ENCODE measurements around the gene BDH1.

The BDH1 gene

GRCh38 chr3:197485143-197485542 lies 70.6 kb downstream of the BDH1 start:
- Histone ChIP-seq H4K5ac (ENCODE audit: low read length) (no peak overlapping the region), H3K79me1 (ENCODE audit: low read length) (no peaks in the 10 kb centered on the region), H3K56ac (ENCODE audit: low read length) (no peak overlapping the region), H3K4me2 (ENCODE audit: low read length) (no peak overlapping the region), H3K36me3 (ENCODE audit: control insufficient read depth, insufficient read depth, low read length) (no peaks in the 10 kb centered on the region), H3K4me1 (ENCODE audit: control insufficient read depth, low read depth, low read length) (peaks cover 7% of the 10 kb centered on the region), H3K4ac (ENCODE audit: low read depth, low read length) (no peak overlapping the region), H3K27ac (ENCODE audit: low read depth, low read length) (no peak overlapping the region), H3K79me2 (ENCODE audit: control insufficient read depth, insufficient read depth, low read length) (no peaks in the 10 kb centered on the region), H4K8ac (ENCODE audit: low read depth, low read length) (no peak overlapping the region), H2AK5ac (ENCODE audit: low read length) (no peak overlapping the region), H3K4me3 (ENCODE audit: low read length) (no peak overlapping the region), H3K9ac (ENCODE audit: low read length) (no peak overlapping the region), H3K23ac (ENCODE audit: low read length) (no peak overlapping the region), H2BK120ac (ENCODE audit: low read depth, low read length) (no peak overlapping the region), H3K18ac (ENCODE audit: low read length) (no peak overlapping the region), H2BK5ac (ENCODE audit: low read length) (no peak overlapping the region), H3K27me3 (ENCODE audit: insufficient read depth, low read length, poor library complexity) (no peaks in the 10 kb centered on the region), H2BK15ac (replicated peaks; ENCODE audit: low read depth) (no peak overlapping the region)
- WGBS (ENCODE audit: extremely low coverage, insufficient coverage, low lambda C conversion rate), result no CpG with 5 or more reads among the region's 5 CpGs
- no peak for DNase-seq

DNA sequence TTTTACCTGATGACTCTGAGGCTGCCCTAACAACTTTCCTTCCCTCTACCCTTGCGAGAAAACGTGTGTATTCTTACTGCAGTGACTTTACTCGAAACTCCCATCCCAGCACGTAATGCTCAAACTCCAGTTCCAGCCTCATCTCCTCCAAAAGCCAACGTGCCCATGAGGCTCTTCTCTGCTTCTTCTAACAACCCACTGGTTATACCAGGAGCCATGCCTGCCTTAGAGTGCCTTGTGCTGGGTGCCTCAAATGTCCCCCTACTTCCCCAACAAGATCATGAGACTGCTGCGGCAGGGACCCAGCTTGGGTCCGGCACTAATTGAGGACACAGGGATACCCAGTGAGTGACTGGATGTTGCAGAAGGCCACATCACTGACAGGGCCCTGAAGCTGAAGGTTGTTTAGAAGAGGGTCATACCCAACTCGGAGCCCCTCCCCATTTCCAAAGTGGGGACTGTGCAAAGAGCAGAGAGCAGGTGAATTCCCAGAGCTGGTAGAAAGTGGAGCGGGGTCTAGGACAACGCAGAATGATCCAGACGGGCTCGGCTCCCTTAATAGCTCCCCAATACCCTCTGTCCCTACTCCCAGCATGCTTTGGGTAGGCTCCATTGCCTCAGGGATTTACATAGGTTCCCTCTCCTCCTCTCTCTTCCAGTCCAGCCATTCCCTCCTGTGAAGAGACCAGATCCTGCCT lies 71.4 kb downstream of the BDH1 start:
- no peaks in the 10 kb centered on the region for H3K36me3 ChIP-seq (ENCODE audit: control insufficient read depth, insufficient read depth, low read length)
- H3K4me3 ChIP-seq (ENCODE audit: low read length), result no peak overlapping the region
- no peak overlapping the region for H3K18ac ChIP-seq (ENCODE audit: low read length)
- WGBS (ENCODE audit: extremely low coverage, insufficient coverage, low lambda C conversion rate), result no CpG with 5 or more reads among the region's 12 CpGs
- no peak overlapping the region for H4K8ac ChIP-seq (ENCODE audit: low read depth, low read length)
- no peak overlapping the region for H3K23ac ChIP-seq (ENCODE audit: low read length)
- H3K27ac ChIP-seq (ENCODE audit: low read depth, low read length), result no peak overlapping the region
- no peak overlapping the region for H2BK15ac ChIP-seq (replicated peaks; ENCODE audit: low read depth)
- no peak overlapping the region for H2AK5ac ChIP-seq (ENCODE audit: low read length)
- H3K56ac ChIP-seq (ENCODE audit: low read length), result no peak overlapping the region
- no peak overlapping the region for H2BK5ac ChIP-seq (ENCODE audit: low read length)
- H3K4ac ChIP-seq (ENCODE audit: low read depth, low read length), result no peak overlapping the region
- H3K9ac ChIP-seq (ENCODE audit: low read length), result no peak overlapping the region
- peaks cover 7% of the 10 kb centered on the region for H3K4me1 ChIP-seq (ENCODE audit: control insufficient read depth, low read depth, low read length)
- no peaks in the 10 kb centered on the region for H3K79me1 ChIP-seq (ENCODE audit: low read length)
- no peaks in the 10 kb centered on the region for H3K79me2 ChIP-seq (ENCODE audit: control insufficient read depth, insufficient read depth, low read length)
- no peak overlapping the region for H3K4me2 ChIP-seq (ENCODE audit: low read length)
- no peak overlapping the region for H4K5ac ChIP-seq (ENCODE audit: low read length)
- peak; percentile 63 for DNase-seq
- no peak overlapping the region for H2BK120ac ChIP-seq (ENCODE audit: low read depth, low read length)
- no peaks in the 10 kb centered on the region for H3K27me3 ChIP-seq (ENCODE audit: insufficient read depth, low read length, poor library complexity)

GRCh38 chr3:197482001-197482400 lies 73.8 kb downstream of the BDH1 start:
- Histone ChIP-seq H3K18ac (ENCODE audit: low read length) (no peak overlapping the region), H3K9ac (ENCODE audit: low read length) (no peak overlapping the region), H3K79me1 (ENCODE audit: low read length) (no peaks in the 10 kb centered on the region), H2BK5ac (ENCODE audit: low read length) (no peak overlapping the region), H3K79me2 (ENCODE audit: control insufficient read depth, insufficient read depth, low read length) (no peaks in the 10 kb centered on the region), H3K27ac (ENCODE audit: low read depth, low read length) (peak overlapping the region; percentile 24), H2AK5ac (ENCODE audit: low read length) (no peak overlapping the region), H3K27me3 (ENCODE audit: insufficient read depth, low read length, poor library complexity) (no peaks in the 10 kb centered on the region), H3K4me3 (ENCODE audit: low read length) (no peak overlapping the region), H2BK120ac (ENCODE audit: low read depth, low read length) (no peak overlapping the region), H3K4me2 (ENCODE audit: low read length) (no peak overlapping the region), H3K36me3 (ENCODE audit: control insufficient read depth, insufficient read depth, low read length) (no peaks in the 10 kb centered on the region), H3K56ac (ENCODE audit: low read length) (no peak overlapping the region), H3K23ac (ENCODE audit: low read length) (no peak overlapping the region), H4K8ac (ENCODE audit: low read depth, low read length) (no peak overlapping the region), H2BK15ac (replicated peaks; ENCODE audit: low read depth) (no peak overlapping the region), H4K5ac (ENCODE audit: low read length) (no peak overlapping the region), H3K4ac (ENCODE audit: low read depth, low read length) (no peak overlapping the region), H3K4me1 (ENCODE audit: control insufficient read depth, low read depth, low read length) (peaks cover 7% of the 10 kb centered on the region)
- peak; percentile 59 for DNase-seq
- WGBS (ENCODE audit: extremely low coverage, insufficient coverage, low lambda C conversion rate), result no CpG with 5 or more reads among the region's 4 CpGs

GRCh38 chr3:197480320-197480719 lies 75.4 kb downstream of the BDH1 start:
- H2AK5ac ChIP-seq (ENCODE audit: low read length), result no peak overlapping the region
- H2BK15ac ChIP-seq (replicated peaks; ENCODE audit: low read depth), result no peak overlapping the region
- no peak overlapping the region for H3K18ac ChIP-seq (ENCODE audit: low read length)
- no peak overlapping the region for H3K4ac ChIP-seq (ENCODE audit: low read depth, low read length)
- H4K5ac ChIP-seq (ENCODE audit: low read length), result no peak overlapping the region
- H3K4me2 ChIP-seq (ENCODE audit: low read length), result no peak overlapping the region
- H3K27me3 ChIP-seq (ENCODE audit: insufficient read depth, low read length, poor library complexity), result no peaks in the 10 kb centered on the region
- H3K79me2 ChIP-seq (ENCODE audit: control insufficient read depth, insufficient read depth, low read length), result no peaks in the 10 kb centered on the region
- no peak overlapping the region for H3K4me3 ChIP-seq (ENCODE audit: low read length)
- no peak for DNase-seq
- H2BK120ac ChIP-seq (ENCODE audit: low read depth, low read length), result no peak overlapping the region
- no CpG with 5 or more reads among the region's 3 CpGs for WGBS (ENCODE audit: extremely low coverage, insufficient coverage, low lambda C conversion rate)
- H4K8ac ChIP-seq (ENCODE audit: low read depth, low read length), result no peak overlapping the region
- no peak overlapping the region for H3K27ac ChIP-seq (ENCODE audit: low read depth, low read length)
- H3K4me1 ChIP-seq (ENCODE audit: control insufficient read depth, low read depth, low read length), result peaks cover 7% of the 10 kb centered on the region
- no peaks in the 10 kb centered on the region for H3K36me3 ChIP-seq (ENCODE audit: control insufficient read depth, insufficient read depth, low read length)
- no peak overlapping the region for H3K23ac ChIP-seq (ENCODE audit: low read length)
- no peaks in the 10 kb centered on the region for H3K79me1 ChIP-seq (ENCODE audit: low read length)
- H3K56ac ChIP-seq (ENCODE audit: low read length), result no peak overlapping the region
- H2BK5ac ChIP-seq (ENCODE audit: low read length), result no peak overlapping the region
- H3K9ac ChIP-seq (ENCODE audit: low read length), result no peak overlapping the region

DNA sequence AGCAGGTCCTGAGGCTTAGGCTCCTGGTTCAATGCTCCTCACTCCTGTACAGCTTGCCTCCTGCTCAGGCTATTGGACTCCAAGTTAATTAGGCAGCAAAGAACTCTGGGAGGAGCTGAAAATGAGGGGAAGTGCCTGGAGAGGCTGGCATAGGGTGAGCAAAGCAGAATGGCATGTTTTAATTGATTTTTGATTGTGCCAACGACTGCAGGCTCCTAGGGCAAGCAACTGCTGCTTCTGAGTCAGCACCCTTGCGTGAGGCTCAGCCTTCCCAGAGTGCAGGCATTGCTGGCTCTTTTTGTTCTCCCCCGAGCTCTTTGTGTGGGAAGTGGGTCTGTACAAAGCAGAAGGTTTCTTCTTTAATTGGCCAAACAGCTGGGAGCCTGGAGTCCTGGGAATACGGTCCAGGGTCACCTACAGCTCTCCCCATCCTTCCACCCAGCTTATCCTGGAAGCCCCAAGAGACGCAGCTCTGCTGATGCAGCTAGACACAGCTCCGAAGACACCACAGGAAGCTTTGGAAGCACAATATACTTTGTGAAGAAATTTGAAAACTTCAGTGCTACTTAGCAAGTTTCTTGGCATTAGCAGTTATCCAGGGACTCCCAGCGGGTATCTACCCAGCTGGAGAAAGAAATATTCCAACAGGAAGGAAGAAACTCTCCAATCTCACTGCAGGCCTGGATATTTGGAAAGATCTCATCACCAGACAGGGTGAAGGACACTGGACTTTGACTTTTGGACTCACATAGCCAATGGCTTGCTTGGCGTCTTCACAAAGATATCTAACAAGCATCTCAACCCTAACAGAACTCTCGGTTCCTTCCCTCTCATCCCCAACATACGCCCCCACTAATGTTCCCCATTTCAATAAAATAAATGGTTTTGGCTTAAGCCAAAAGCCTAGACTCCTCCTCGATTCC lies 76.8 kb downstream of the BDH1 start:
- Histone ChIP-seq H2AK5ac (ENCODE audit: low read length) (no peak overlapping the region), H4K8ac (ENCODE audit: low read depth, low read length) (no peak overlapping the region), H3K79me2 (ENCODE audit: control insufficient read depth, insufficient read depth, low read length) (no peaks in the 10 kb centered on the region), H3K4me2 (ENCODE audit: low read length) (no peak overlapping the region), H3K4me1 (ENCODE audit: control insufficient read depth, low read depth, low read length) (peaks cover 7% of the 10 kb centered on the region), H3K4me3 (ENCODE audit: low read length) (no peak overlapping the region), H3K27me3 (ENCODE audit: insufficient read depth, low read length, poor library complexity) (no peaks in the 10 kb centered on the region), H3K18ac (ENCODE audit: low read length) (no peak overlapping the region), H3K56ac (ENCODE audit: low read length) (no peak overlapping the region), H2BK15ac (replicated peaks; ENCODE audit: low read depth) (no peak overlapping the region), H2BK120ac (ENCODE audit: low read depth, low read length) (no peak overlapping the region), H4K5ac (ENCODE audit: low read length) (no peak overlapping the region), H3K9ac (ENCODE audit: low read length) (no peak overlapping the region), H2BK5ac (ENCODE audit: low read length) (no peak overlapping the region), H3K79me1 (ENCODE audit: low read length) (no peaks in the 10 kb centered on the region), H3K27ac (ENCODE audit: low read depth, low read length) (no peak overlapping the region), H3K36me3 (ENCODE audit: control insufficient read depth, insufficient read depth, low read length) (no peaks in the 10 kb centered on the region), H3K23ac (ENCODE audit: low read length) (no peak overlapping the region), H3K4ac (ENCODE audit: low read depth, low read length) (no peak overlapping the region)
- DNase-seq, result no peak
- 100% methylated on average over 2 of the region's 11 CpGs for WGBS (ENCODE audit: extremely low coverage, insufficient coverage, low lambda C conversion rate)
